ENCODE measurements around the gene NOL12. TPM values are rescaled to one million over a fixed set of nuclear protein-coding genes. Genes with fewer than 3 reads are reported as not detected.
A peak's percentile ranks its signal among the peaks of the same experiment; 100 is the strongest.

Gene NOL12
- total RNA-seq, 1 donor from 2014 or later = 39.8 TPM

- H3K27me3 ChIP-seq (ENCODE audit: control insufficient read depth, insufficient read depth, low read length) = no peaks in the 10 kb centered on the region
- no peaks in the 10 kb centered on the region for H3K36me3 ChIP-seq (ENCODE audit: control insufficient read depth, insufficient read depth, low read length)
- DNase-seq (ENCODE audit: low read depth) (no peak), FAIRE-seq (no peak)
- TF ChIP-seq, protein P1, sequence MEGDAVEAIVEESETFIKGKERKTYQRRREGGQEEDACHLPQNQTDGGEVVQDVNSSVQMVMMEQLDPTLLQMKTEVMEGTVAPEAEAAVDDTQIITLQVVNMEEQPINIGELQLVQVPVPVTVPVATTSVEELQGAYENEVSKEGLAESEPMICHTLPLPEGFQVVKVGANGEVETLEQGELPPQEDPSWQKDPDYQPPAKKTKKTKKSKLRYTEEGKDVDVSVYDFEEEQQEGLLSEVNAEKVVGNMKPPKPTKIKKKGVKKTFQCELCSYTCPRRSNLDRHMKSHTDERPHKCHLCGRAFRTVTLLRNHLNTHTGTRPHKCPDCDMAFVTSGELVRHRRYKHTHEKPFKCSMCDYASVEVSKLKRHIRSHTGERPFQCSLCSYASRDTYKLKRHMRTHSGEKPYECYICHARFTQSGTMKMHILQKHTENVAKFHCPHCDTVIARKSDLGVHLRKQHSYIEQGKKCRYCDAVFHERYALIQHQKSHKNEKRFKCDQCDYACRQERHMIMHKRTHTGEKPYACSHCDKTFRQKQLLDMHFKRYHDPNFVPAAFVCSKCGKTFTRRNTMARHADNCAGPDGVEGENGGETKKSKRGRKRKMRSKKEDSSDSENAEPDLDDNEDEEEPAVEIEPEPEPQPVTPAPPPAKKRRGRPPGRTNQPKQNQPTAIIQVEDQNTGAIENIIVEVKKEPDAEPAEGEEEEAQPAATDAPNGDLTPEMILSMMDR (IDR thresholded peaks at IDR 0.05; ENCODE audit: insufficient read depth, low read length, severe bottlenecking) = no peak
- H3K4me3 ChIP-seq (ENCODE audit: low read depth, low read length) = no peak overlapping the region
Measured at GRCh38 chr22:37672920-37673455, 13.2 kb upstream of the NOL12 start.

DNA sequence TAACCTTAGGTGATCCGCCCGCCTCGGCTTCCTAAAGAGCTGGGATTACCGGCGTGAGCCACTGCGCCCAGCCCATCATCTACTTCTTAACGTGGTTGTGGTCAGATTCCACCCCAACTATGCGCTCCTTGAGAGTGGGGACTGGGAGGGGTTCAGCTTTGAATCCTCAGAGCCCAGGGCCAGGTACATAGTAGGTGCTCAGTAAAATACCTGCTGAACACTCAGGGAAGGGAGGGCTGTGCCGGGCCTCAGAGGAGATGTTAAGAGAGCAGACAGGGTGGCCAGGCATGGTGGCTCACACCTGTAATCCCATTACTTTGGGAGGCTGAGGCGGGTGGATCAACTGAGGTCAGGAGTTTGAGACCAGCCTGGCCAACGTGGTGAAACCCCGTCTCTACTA is 11.9 kb upstream of the NOL12 start:
- Histone ChIP-seq H3K27me3 (ENCODE audit: control insufficient read depth, insufficient read depth, low read length) (no peaks in the 10 kb centered on the region), H3K4me3 (ENCODE audit: low read depth, low read length) (no peak overlapping the region), H3K36me3 (ENCODE audit: control insufficient read depth, insufficient read depth, low read length) (peaks cover 4% of the 10 kb centered on the region)
- FAIRE-seq = no peak
- no peak for DNase-seq (ENCODE audit: low read depth)
- TF ChIP-seq, protein P1 (IDR thresholded peaks at IDR 0.05; ENCODE audit: insufficient read depth, low read length, severe bottlenecking) = no peak

- FAIRE-seq = no peak
- H3K27me3 ChIP-seq (ENCODE audit: control insufficient read depth, insufficient read depth, low read length) = no peaks in the 10 kb centered on the region
- TF ChIP-seq, protein P1 (IDR thresholded peaks at IDR 0.05; ENCODE audit: insufficient read depth, low read length, severe bottlenecking) = peak; percentile 10
- H3K36me3 ChIP-seq (ENCODE audit: control insufficient read depth, insufficient read depth, low read length) = peaks cover 7% of the 10 kb centered on the region
- DNase-seq (ENCODE audit: low read depth) = peak; percentile 84
- H3K4me3 ChIP-seq (ENCODE audit: low read depth, low read length) = peak within 1 kb of the TSS; percentile 45
Measured at GRCh38 chr22:37674951-37675929, 10.9 kb upstream of the NOL12 start, which contains the start of gene LGALS1. TSS of gene LGALS1 (plus strand) at chr22:37675636. CDS start at chr22:37675703, 67 bp downstream.

GRCh38 chr22:37675930-37676735 is 10.0 kb upstream of the NOL12 start:
- TF ChIP-seq, protein P1 (IDR thresholded peaks at IDR 0.05; ENCODE audit: insufficient read depth, low read length, severe bottlenecking) = no peak
- H3K4me3 ChIP-seq (ENCODE audit: low read depth, low read length) = peak overlapping the region; percentile 45
- FAIRE-seq (no peak), DNase-seq (ENCODE audit: low read depth) (no peak)
- H3K36me3 ChIP-seq (ENCODE audit: control insufficient read depth, insufficient read depth, low read length) = peaks cover 7% of the 10 kb centered on the region
- no peaks in the 10 kb centered on the region for H3K27me3 ChIP-seq (ENCODE audit: control insufficient read depth, insufficient read depth, low read length)

GRCh38 chr22:37676736-37677492 is 9.2 kb upstream of the NOL12 start:
- H3K27me3 ChIP-seq (ENCODE audit: control insufficient read depth, insufficient read depth, low read length) = no peaks in the 10 kb centered on the region
- FAIRE-seq = no peak
- peak; percentile 83 for DNase-seq (ENCODE audit: low read depth)
- peak overlapping the region; percentile 45 for H3K4me3 ChIP-seq (ENCODE audit: low read depth, low read length)
- TF ChIP-seq, protein P1 (IDR thresholded peaks at IDR 0.05; ENCODE audit: insufficient read depth, low read length, severe bottlenecking) = no peak
- H3K36me3 ChIP-seq (ENCODE audit: control insufficient read depth, insufficient read depth, low read length) = peaks cover 7% of the 10 kb centered on the region
